GM19452 (cell line): ENCODE measurements around the gene FBLN2.

Experiments
- ATAC-seq: cut with Tn5 transposase; IDR thresholded peaks from one replicate; pipeline ENCODE4 v1.9.1; 2021; ENCODE audit not compliant: unreplicated experiment

FBLN2 gene

GRCh38 chr3:13620281-13620680, 71.4 kb downstream of the FBLN2 start:
- ATAC-seq, result no peak

- ATAC-seq, result no peak
Measured at GRCh38 chr3:13620776-13621365, 71.9 kb downstream of the FBLN2 start.

DNA sequence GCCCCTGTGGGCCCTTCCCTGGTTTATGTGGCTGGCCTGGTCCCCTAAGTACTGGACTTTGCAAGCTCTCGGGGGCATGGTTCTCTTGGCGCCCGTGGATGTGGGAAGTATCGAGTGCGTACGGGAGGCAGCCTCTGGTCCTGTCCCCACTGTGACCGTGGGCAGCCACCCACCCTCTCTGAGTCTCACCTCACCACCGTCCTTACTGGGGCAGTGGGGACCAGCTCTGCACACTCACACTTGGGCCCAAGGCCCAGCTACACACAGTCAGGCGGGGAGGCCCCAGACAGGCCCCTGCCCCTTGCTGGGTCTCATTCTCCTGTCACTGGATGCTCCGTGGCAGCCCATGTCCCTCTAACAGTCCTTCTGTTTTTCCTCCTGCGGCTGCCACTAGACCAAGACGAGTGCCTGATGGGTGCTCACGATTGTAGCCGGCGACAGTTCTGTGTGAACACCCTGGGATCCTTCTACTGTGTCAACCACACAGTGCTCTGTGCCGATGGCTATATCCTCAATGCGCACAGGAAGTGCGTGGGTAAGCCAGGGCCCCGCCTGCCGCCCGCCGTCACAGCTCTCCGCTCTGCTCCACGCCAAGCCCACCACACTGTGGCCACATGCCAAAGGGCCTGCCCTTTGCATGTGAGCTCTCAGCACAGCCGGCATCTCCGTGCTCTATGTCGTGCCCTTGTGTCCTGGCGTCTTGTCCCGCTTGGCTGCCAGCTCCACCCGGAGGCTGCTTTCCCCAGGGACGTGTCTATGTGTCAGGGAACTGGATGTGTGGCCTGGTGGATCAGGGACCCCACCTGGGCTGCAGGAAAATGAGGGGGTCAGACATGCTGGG, 72.7 kb downstream of the FBLN2 start:
- no peak for ATAC-seq

GRCh38 chr3:13622356-13622755, 73.4 kb downstream of the FBLN2 start:
- no peak for ATAC-seq

DNA sequence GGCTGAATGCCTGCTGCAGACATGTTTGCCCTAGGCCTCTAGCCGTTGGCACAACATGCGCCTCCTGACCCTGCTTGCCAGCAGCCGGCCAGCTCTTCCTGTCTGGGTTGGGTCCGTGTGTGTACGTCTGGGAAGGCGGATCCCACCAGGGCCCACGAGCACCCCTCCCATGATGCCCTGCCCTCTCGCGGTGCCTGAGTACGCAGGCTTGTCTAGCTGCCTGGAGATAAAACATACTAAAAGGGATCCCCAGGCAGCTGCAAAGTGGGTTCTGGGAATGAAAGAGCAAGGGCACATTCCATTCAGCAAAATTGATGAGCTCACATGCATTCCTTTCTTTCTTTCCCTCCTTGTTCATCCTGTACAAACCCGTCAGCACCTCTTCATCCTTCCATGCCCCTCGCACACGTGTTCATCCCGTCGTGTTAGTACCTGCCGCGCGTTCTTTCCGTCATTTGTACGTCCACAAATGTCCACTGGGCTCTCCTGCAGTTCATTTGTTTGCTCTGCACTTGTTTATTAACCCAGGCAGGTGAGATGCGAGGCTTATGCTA, 74.3 kb downstream of the FBLN2 start:
- ATAC-seq, result no peak

DNA sequence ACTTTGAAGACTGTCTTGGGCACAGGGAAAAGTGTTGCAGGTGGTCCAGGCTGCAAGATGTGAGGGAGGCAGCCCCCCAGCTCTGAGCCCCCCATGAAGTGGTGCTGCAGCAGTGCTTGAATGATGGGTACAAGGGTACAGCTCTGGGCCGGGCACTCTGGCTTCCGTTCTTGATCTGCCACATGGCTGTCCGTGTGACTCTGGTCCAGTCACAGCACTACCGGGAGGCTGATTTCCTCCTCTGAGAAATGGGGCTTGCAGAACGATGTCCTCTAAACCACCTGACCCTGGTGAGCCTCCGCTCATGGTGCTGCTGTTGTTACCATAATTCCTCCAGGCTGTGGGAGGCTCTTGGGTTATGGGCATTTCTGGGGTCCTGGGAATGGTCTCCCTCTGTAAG, 75.1 kb downstream of the FBLN2 start:
- ATAC-seq, result no peak

DNA sequence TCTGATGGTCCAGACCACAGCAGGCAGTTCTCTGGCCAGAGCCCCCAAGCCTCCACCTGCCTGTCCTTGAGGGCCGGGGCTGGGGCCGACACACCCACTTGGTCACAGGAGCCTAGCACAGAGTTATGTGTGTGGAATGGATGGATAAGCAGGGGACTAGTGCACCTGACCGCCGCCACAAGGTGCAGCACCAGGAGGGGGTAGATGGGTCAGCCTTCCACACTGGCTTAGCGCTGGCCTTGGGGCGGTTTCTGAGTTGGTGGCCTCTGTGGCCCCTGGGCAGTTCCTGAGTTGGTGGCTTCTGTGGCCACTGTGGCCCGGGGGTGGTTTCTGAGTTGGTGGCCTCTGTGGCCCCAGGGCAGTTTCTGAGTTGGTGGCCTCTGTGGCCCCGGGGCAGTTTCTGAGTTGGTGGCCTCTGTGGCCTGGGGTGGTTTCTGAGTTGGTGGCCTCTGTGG, 75.8 kb downstream of the FBLN2 start:
- ATAC-seq, result no peak

DNA sequence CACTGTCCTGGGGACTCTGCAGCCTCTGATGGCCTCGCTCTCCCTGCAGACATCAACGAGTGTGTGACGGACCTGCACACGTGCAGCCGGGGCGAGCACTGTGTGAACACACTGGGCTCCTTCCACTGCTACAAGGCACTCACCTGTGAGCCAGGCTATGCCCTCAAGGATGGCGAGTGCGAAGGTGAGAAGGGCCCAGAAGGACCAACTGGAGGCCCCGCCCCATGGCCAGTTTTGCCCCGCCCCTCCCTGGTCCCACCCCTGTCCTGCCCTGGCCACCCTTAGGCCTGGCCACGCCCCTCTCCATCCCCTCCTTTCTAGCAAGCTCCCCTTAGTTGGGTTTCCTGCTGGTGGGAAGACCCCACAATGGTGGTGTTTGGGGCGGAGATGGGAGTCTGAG, 77.5 kb downstream of the FBLN2 start:
- ATAC-seq, result no peak

GRCh38 chr3:13626915-13627460, 78.1 kb downstream of the FBLN2 start:
- no peak for ATAC-seq

DNA sequence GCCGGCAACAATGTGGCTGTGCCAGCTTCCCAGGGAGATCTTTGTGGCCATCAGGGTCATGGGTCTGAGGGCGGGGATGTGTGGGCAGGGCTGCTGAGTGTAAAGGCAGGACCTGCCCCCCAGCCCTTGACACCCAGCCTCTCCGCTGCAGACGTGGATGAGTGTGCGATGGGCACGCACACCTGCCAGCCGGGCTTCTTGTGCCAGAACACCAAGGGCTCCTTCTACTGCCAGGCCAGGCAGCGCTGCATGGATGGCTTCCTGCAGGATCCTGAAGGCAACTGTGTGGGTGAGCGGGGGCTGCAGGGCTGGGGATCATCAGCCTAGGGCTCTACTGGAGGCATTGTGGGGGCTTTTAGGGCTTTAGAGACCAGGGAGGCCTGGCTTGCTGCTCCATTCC, 78.8 kb downstream of the FBLN2 start:
- ATAC-seq, result no peak

DNA sequence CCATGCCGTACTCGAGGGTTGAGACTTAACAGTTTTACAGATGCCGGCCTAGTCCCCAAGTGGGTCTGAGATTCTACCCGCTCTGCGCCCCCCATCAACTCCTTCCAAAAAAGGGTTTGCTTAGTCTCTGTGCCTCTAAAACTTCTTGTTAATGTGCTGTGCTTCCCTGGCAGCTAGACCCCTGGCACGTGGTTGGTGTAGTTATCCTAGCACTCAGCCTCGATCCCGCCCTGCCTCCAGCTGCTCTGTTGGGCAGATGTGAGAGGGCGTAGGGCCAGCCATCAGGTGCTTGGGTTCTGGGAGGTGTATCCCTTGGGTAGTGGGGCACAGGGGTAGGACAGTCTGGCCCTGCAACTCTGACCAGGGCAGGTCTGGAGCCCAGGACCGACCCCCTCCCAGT, 79.5 kb downstream of the FBLN2 start:
- no peak for ATAC-seq

GRCh38 chr3:13628841-13629551, 80.1 kb downstream of the FBLN2 start:
- ATAC-seq, result no peak

- ATAC-seq, result no peak
Measured at GRCh38 chr3:13629644-13630043, 80.7 kb downstream of the FBLN2 start.

DNA sequence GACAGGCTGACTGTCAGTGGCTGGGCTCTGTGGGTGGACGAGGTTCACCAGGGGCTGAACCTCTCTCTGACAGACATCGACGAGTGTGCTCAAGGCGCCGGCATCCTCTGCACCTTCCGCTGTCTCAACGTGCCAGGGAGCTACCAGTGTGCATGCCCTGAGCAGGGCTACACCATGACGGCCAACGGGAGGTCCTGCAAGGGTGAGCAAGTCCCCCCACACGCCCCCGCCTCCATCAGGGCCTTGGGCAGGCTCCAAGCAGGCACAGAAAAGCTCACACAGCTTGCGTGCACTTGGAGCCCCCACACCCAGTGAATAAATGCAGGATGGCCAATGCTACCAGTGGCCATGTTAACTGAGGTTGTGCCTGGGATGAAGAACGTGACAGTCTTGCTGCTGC, 82.3 kb downstream of the FBLN2 start:
- no peak for ATAC-seq

- no peak for ATAC-seq
Measured at GRCh38 chr3:13633176-13633575, 84.3 kb downstream of the FBLN2 start.

DNA sequence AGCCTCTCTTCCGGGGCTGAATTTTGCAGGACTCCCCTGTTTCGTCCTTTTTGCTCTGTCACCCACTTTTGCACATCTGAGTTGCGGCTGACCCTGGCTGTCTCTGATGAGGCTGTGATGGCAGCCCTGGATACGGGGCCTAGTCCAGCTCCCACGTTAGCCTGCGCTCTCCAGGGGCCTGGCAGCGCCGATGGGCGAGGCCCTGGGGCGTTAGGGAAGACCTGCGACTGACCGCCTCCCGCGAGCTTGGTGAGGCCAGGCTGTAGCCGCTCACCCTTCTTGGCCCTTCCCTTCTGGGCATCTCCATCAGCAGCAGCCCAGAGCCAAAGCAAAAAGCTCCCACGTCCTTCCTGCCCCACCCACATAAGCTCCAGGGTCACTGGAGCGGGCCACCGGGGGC, 85.2 kb downstream of the FBLN2 start:
- ATAC-seq, result no peak

- no peak for ATAC-seq
Measured at GRCh38 chr3:13634615-13635014, 85.7 kb downstream of the FBLN2 start.

- no peak for ATAC-seq
Measured at GRCh38 chr3:13636186-13636585, 87.3 kb downstream of the FBLN2 start.

DNA sequence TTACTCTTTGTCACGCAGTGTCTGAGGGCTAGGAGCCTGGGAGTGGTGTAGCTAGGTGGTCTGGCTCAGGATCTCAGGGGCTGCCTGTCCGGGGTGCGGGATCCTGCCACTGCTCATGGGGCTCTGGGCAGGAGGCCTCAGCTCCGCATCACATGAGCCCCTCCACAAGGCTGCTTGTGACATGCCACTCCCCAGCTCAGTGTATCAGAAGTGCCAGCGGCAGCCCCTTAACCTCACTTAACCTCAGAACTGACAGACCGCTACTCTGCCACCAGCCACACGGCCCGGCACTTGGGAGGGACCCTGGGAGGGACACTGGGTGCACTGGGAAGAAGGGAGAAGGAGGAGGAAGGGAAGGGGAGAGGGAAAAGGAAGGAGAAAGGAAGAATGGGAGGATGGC, 87.9 kb downstream of the FBLN2 start:
- no peak for ATAC-seq

DNA sequence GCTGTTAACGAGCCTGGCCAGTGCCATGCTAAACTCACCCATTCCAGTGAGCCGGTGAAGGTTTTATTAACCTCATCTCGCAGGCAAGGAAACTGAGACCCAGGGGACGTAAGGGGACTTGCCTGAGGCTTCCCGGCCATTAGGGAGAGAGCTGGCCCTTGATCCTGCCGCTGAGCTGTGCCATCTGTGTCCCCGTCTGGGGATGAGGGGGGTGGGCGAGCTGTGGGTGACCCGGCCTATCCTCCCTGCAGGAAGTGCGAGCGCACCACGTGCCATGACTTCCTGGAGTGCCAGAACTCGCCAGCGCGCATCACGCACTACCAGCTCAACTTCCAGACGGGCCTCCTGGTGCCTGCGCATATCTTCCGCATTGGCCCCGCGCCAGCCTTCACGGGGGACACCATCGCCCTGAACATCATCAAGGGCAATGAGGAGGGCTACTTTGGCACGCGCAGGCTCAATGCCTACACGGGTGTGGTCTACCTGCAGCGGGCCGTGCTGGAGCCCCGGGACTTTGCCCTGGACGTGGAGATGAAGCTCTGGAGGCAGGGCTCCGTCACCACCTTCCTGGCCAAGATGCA, 88.5 kb downstream of the FBLN2 start:
- no peak for ATAC-seq

- ATAC-seq, result no peak
Measured at GRCh38 chr3:13637953-13638352, 89.0 kb downstream of the FBLN2 start.
